GM10266 (cell line): Measurements from ENCODE around the gene CX3CL1.
"Not testable (repeated sequence)": the region's sequence is repeated elsewhere in the genome, so short reads cannot be mapped to it uniquely, and the experiment has no call there.

Experiments used
- DNase-seq: peaks from one replicate; pipeline ENCODE4 v3.0.0; 2012; ENCODE audit errors: extremely low spot score
- CTCF ChIP-seq: IDR thresholded peaks from 2 replicates; pipeline ENCODE4 v1.5.1; 2012; ENCODE audit warnings: mild to moderate bottlenecking, low read depth; ENCODE audit not compliant: control insufficient read depth, insufficient read depth; ENCODE audit errors: missing control alignments

Gene CX3CL1

GRCh38 chr16:57341062-57341440 is 31.2 kb upstream of the CX3CL1 start:
- no peak for TF ChIP-seq CTCF
- no peak for DNase-seq

- DNase-seq = no peak
- no peak for TF ChIP-seq CTCF
These were observed 30.6 kb upstream of the CX3CL1 start for GRCh38 chr16:57341441-57342303.

GRCh38 chr16:57342606-57343005 is 29.7 kb upstream of the CX3CL1 start:
- not testable (repeated sequence) for DNase-seq

GRCh38 chr16:57343221-57343620 is 29.1 kb upstream of the CX3CL1 start:
- TF ChIP-seq CTCF = no peak
- no peak for DNase-seq

- DNase-seq = not testable (repeated sequence)
These were observed 28.2 kb upstream of the CX3CL1 start for GRCh38 chr16:57344094-57344493.

- no peak for TF ChIP-seq CTCF
- no peak for DNase-seq
These were observed 27.3 kb upstream of the CX3CL1 start for GRCh38 chr16:57345021-57345420.

- DNase-seq = no peak
- TF ChIP-seq CTCF = no peak
These were observed 26.6 kb upstream of the CX3CL1 start for GRCh38 chr16:57345666-57346204.

- TF ChIP-seq CTCF = no peak
- no peak for DNase-seq
These were observed 24.4 kb upstream of the CX3CL1 start for GRCh38 chr16:57347858-57348257.
